KMS-11 (cell line): ENCODE results near the gene ACSL5.

ENCODE experiments used
- H2AFZ ChIP-seq: fragments of 200-600 bp; sonication (generic); 2 replicates; pipeline ENCODE4 v1.6.1; 2016; ENCODE audit warnings: antibody characterized with exemption, mixed run types, low read depth
- H3K27ac ChIP-seq: fragments of 200-600 bp; sonication (generic); 2 replicates; pipeline ENCODE4 v1.6.1; 2016; ENCODE audit warnings: mild to moderate bottlenecking, mixed run types
- H3K27me3 ChIP-seq: fragments of 200-600 bp; sonication (generic); 2 replicates; pipeline ENCODE4 v1.6.1; 2017; ENCODE audit warnings: mild to moderate bottlenecking, low read depth, mixed run types, moderate library complexity; ENCODE audit not compliant: insufficient read depth
- H3K36me3 ChIP-seq: fragments of 200-600 bp; sonication (generic); 2 replicates; pipeline ENCODE4 v1.6.1; 2017; ENCODE audit warnings: mild to moderate bottlenecking, mixed run types; ENCODE audit not compliant: insufficient read depth
- H3K4me1 ChIP-seq: fragments of 200-600 bp; sonication (generic); 2 replicates; pipeline ENCODE4 v1.6.1; 2016; ENCODE audit warnings: mild to moderate bottlenecking, low read depth, mixed run types; ENCODE audit not compliant: poor library complexity, severe bottlenecking
- H3K4me2 ChIP-seq: fragments of 200-600 bp; sonication (generic); 2 replicates; pipeline ENCODE4 v1.7.0; 2016; ENCODE audit warnings: mild to moderate bottlenecking, mixed run types
- H3K4me3 ChIP-seq: fragments of 200-600 bp; sonication (generic); IDR thresholded peaks from 2 replicates; pipeline ENCODE4 v1.6.1; 2017; ENCODE audit warnings: low read depth, low read length, mixed read lengths; ENCODE audit not compliant: insufficient read depth
- H3K79me2 ChIP-seq: fragments of 200-600 bp; sonication (generic); 2 replicates; pipeline ENCODE4 v1.6.1; 2016; ENCODE audit warnings: low read depth, mixed run types; ENCODE audit not compliant: insufficient read depth
- H3K9ac ChIP-seq: fragments of 200-600 bp; sonication (generic); 2 replicates; pipeline ENCODE4 v1.6.1; 2016; ENCODE audit warnings: mild to moderate bottlenecking, mixed run types
- H4K20me1 ChIP-seq: fragments of 200-600 bp; sonication (generic); 2 replicates; pipeline ENCODE4 v1.6.1; 2016; ENCODE audit warnings: mild to moderate bottlenecking, mixed run types; ENCODE audit not compliant: insufficient read depth
- TF ChIP-seq, protein P1 (sequence below): fragments of 200-600 bp; sonication (generic); conservative IDR thresholded peaks from 2 replicates; pipeline ENCODE4 v1.6.1; 2017; ENCODE audit warnings: low read depth, mild to moderate bottlenecking, antibody characterized with exemption, low read length, moderate library complexity, mixed read lengths

ACSL5 gene

DNA sequence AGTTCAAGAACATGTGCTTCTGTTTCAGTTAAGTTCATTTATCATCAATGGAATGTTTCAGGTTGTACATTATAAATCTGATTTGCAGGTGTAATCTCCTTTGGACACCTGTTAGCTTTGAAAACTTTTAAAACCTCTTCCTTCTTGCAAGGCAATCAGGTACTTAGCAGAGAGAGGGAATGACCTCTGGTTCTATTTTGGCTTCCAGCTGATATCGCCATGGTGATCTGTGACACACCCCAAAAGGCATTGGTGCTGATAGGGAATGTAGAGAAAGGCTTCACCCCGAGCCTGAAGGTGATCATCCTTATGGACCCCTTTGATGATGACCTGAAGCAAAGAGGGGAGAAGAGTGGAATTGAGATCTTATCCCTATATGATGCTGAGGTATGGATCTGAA lies 35.4 kb downstream of the ACSL5 start:
- no peaks in the 10 kb centered on the region for H3K4me1 ChIP-seq
- TF ChIP-seq, protein P1, sequence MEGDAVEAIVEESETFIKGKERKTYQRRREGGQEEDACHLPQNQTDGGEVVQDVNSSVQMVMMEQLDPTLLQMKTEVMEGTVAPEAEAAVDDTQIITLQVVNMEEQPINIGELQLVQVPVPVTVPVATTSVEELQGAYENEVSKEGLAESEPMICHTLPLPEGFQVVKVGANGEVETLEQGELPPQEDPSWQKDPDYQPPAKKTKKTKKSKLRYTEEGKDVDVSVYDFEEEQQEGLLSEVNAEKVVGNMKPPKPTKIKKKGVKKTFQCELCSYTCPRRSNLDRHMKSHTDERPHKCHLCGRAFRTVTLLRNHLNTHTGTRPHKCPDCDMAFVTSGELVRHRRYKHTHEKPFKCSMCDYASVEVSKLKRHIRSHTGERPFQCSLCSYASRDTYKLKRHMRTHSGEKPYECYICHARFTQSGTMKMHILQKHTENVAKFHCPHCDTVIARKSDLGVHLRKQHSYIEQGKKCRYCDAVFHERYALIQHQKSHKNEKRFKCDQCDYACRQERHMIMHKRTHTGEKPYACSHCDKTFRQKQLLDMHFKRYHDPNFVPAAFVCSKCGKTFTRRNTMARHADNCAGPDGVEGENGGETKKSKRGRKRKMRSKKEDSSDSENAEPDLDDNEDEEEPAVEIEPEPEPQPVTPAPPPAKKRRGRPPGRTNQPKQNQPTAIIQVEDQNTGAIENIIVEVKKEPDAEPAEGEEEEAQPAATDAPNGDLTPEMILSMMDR, result no peak

DNA sequence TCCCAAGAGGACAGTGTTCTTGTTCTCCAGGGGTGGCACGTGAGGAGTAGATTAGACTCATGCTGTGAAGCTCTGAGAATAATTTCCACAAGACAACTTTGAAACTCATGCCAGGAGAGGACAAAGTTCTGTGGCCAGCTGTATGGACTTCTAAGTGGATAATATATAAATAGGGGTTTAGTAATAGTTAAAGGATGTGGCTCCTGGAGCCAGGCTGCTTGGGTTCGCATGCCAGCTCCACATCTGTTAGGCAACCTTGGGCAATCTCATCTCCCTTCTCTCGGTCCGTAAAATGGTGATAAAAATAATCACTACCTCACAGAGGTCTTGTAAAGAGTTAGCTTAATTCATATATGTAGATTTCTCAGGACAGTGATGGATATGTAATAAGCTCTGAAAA lies 35.8 kb downstream of the ACSL5 start:
- Histone ChIP-seq H3K9ac (no peak overlapping the region), H3K27me3 (no peaks in the 10 kb centered on the region), H3K36me3 (no peaks in the 10 kb centered on the region), H3K79me2 (no peaks in the 10 kb centered on the region), H4K20me1 (no peaks in the 10 kb centered on the region), H3K27ac (no peak overlapping the region), H3K4me3 (no peak overlapping the region), H2AFZ (no peak overlapping the region), H3K4me2 (no peak overlapping the region), H3K4me1 (no peaks in the 10 kb centered on the region)
- TF ChIP-seq, protein P1, result no peak

More for the DNA sequence above, 35.4 kb downstream of the ACSL5 start:
- H3K36me3 ChIP-seq, result no peaks in the 10 kb centered on the region
- no peak overlapping the region for H3K4me3 ChIP-seq
- no peak overlapping the region for H3K27ac ChIP-seq
- H3K27me3 ChIP-seq, result no peaks in the 10 kb centered on the region
- H3K9ac ChIP-seq, result no peak overlapping the region
- H3K79me2 ChIP-seq, result no peaks in the 10 kb centered on the region
- no peak overlapping the region for H3K4me2 ChIP-seq
- H2AFZ ChIP-seq, result no peak overlapping the region
- H4K20me1 ChIP-seq, result no peaks in the 10 kb centered on the region

DNA sequence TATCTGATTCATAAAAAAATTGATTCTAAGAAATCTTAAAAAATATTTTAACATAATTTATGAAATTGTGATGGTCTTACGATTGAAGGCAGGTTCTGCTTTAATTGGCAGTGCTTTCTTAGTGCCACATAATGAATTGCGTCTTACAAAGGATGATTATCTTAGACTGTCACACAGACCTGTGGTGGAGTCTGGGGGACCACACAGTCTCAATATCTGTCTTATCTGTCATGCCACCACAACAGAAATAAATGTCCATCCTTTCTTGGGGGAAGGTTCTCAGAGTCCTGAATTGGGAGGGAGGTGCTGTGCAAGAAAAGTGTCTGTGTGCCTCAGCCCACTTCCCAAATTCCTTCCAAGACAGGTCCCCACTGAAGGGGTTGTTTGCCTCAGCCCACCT lies 38.8 kb downstream of the ACSL5 start:
- H3K27ac ChIP-seq, result no peak overlapping the region
- TF ChIP-seq, protein P1, result no peak
- no peaks in the 10 kb centered on the region for H3K27me3 ChIP-seq
- H2AFZ ChIP-seq, result no peak overlapping the region
- H3K9ac ChIP-seq, result no peak overlapping the region
- no peak overlapping the region for H3K4me3 ChIP-seq
- H3K4me2 ChIP-seq, result no peak overlapping the region
- H3K4me1 ChIP-seq, result no peaks in the 10 kb centered on the region
- H4K20me1 ChIP-seq, result no peaks in the 10 kb centered on the region
- no peaks in the 10 kb centered on the region for H3K36me3 ChIP-seq
- no peaks in the 10 kb centered on the region for H3K79me2 ChIP-seq

DNA sequence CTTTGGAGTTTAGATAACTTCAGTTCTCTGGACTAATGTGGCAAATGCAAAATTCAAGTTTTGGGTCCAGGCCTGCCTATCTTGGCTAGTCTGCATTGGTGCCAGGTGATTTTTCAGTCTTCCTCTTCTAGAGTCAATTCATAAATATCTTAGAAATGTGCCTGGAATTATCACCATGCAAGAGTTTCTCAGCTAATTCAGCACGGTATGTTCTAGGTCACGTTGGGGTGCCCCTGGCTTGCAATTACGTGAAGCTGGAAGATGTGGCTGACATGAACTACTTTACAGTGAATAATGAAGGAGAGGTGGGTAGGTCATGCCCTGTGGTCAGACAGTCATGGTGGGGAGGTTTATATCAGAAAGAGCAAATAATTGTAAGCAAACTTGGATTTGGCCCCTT lies 47.8 kb downstream of the ACSL5 start:
- Histone ChIP-seq H3K4me2 (no peak overlapping the region), H3K9ac (no peak overlapping the region), H3K27me3 (no peaks in the 10 kb centered on the region), H3K79me2 (no peaks in the 10 kb centered on the region), H3K36me3 (no peaks in the 10 kb centered on the region), H2AFZ (no peak overlapping the region), H3K27ac (no peak overlapping the region), H4K20me1 (no peaks in the 10 kb centered on the region), H3K4me1 (no peaks in the 10 kb centered on the region), H3K4me3 (no peak overlapping the region)
- TF ChIP-seq, protein P1, result no peak

DNA sequence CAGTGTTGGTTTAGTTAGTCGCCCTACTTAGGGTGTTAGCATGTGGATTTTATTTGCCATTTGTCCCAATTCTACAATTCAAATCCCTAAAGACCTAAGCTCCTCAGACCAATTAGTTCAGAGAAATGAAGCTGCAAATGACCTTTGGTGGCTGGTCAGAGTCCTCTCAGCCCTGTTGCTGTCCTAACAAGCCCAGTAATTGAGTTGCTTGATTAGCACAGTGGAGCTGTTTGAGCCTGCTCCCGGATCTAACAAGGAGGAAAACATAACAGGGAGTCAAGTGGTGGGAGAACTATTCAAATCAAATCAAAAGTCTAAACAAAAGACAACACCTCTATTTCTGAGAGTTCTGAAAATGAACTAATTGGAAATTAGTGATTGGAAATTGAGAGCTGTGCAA lies 50.7 kb downstream of the ACSL5 start:
- Histone ChIP-seq H3K4me1 (no peaks in the 10 kb centered on the region), H4K20me1 (no peaks in the 10 kb centered on the region), H3K36me3 (no peaks in the 10 kb centered on the region), H3K79me2 (no peaks in the 10 kb centered on the region), H3K4me3 (no peak overlapping the region), H3K9ac (no peak overlapping the region), H3K27me3 (no peaks in the 10 kb centered on the region), H3K27ac (no peak overlapping the region), H3K4me2 (no peak overlapping the region), H2AFZ (no peak overlapping the region)
- TF ChIP-seq, protein P1, result no peak
